ENCODE measurements around the gene ZNF618. TPM values are rescaled to one million over a fixed set of nuclear protein-coding genes. Genes with fewer than 3 reads are reported as not detected.

The ZNF618 gene
- total RNA-seq, 1 experiment from 2014 or later, result 0.20 TPM

DNA sequence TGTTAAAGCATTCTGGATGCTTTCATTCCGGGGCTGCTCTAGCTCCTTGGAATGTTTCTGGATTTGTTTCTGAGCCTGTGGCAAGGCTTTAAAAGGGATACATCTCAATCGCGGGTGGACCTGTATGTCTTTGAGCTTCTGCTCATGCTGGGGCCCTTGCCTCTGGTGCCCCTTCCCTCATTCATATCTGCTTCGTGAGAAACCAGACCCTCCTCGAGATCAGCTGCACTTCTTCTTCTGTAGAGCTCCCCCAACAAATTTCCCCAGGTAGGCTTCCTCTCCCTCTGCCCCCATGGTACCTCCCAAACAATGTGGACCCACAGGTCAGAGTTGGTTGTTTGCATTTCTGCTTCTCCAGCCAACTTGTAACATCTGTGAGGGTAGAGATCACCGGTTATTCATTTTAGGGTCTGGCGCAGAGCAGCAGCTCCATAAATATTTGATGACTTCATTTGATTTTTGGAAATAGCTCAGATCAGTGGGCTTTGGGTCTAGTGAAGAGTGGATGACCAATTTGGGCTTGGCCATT is 6.6 kb downstream of the ZNF618 start:
- DNase-seq (ENCODE audit: low spot score), result no peak

DNA sequence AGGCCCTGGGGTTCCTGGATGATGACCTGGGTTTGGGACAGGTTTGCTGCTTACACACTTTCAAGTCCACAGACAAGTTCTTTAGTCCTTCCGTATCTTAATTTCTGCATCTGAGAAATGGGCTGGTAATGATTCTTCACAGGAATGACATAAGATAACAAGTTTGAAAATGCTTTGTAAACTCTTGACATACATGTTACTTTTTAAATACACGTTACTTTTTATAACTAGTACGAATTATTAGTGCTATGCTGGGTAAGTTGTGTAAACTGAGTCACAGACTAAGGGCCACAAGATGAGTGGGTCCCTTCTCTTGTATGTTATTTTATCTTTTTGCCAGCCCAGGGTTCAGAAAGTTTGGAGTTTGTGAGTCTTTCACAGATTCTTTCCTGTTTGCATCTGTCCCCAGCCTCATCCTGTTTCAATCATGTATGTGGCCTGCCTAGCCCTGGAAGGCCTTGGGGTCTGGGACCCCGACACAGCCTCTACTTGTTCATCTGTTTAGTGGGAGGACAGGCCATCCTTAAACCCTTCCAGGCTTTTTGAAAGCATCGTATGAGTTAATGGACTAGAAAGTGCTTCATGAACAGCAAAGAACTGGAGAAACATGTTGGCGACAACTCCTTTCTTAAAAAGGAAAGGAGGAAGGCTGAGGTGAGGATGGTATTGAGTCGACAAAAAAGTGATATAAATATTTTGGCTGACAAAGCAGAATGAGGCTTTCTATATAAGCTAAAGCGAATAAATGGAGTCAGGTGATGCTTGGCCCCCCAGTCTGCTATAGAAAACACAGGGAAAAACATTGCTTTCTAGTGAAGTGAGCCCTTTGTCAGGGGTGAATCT is 9.3 kb downstream of the ZNF618 start:
- no peak for DNase-seq (ENCODE audit: low spot score)

DNA sequence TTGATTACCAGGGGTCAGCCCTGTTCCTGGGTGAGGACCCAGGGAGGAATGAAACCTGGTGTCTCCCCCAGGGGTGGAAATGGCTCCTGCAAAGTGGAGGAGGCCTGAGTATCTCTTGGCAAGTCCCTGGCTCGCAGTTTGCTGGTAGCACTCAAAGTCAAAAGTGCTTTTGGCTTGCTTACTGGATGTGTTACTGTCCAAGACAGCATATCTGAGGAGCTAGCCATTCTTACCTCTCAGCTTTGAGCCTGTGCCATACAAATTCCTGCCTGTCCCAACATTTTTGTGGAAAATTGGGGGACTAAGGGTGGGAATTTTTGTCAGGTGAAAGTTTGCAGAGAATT is 9.9 kb downstream of the ZNF618 start:
- no peak for DNase-seq (ENCODE audit: low spot score)

DNA sequence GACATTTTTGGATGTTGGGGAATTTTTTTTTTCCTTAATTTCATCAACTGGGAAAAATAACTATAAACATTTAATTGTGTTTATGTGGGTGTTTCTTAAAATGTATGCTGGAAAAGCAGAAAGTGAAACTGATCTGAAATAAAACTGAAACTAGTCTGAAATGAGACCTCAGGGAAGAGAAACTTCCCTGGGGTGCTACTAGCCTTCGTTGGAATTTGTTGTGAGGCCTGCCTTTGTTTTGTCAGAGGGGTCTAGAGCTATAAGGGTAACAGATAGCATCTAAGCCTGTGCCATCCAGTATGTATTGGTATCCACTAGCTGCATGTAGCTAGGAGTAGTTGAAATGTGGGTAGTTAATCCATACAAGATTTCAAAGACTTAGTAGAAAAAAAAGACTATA is 10.4 kb downstream of the ZNF618 start:
- DNase-seq (ENCODE audit: low spot score), result no peak

DNA sequence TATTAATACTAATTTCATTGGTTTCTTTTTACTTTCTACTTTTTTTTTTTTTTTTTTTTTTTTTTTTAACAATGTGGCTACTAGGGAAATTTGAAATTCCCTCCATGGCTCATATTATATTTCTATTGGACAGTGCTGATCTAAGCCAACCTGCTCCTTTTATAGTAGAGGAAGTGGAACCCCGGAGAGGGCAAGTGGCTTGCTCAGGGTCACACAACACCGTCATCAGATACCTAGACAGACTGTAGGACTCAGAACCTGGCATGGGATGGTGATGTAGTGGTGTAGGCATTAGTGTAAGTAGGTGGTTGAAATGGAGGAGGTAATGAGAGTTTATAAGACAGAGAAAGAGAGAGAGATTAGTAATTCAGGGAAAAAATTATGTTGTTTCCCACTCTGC is 10.8 kb downstream of the ZNF618 start:
- DNase-seq (ENCODE audit: low spot score), result no peak

DNA sequence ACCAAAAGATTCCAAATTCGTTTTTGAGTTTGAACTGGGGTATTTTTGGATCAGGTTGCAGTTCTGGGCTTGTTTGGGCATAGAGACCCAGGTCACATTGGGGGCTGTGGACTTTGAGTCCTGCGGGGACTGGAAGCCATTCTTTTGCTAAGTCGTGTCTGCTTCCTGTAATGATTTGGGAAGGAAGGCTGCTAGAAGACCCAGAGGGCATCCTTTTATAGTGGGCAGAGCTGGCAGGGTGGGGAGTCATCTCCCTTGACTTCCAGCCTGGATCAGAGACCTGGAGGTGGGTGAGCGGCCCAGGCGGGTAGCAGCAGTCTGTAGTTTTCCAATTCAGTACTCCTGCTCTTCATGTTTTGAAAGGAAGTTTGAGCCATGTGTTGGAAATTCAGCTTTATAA is 11.3 kb downstream of the ZNF618 start:
- DNase-seq (ENCODE audit: low spot score), result no peak

DNA sequence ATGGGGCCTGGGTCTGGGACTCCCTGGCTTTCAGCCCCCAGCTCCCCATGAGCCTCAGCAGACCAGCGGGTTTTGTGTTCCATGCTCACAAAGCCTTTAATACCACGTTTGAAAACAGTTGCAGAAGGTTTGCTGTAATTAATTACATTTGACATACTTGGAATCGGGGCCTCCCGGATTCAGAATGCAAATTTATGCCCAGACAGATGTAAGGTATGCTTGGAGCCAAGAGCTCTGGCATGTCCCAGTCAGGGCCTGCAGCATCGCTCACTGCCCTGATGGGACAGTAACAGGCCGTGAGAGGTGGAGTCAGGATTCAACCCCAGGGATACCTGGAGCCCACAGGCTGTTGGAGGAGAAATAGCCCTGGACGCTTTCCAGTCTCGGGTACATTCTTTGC is 12.2 kb downstream of the ZNF618 start:
- DNase-seq (ENCODE audit: low spot score), result no peak

DNA sequence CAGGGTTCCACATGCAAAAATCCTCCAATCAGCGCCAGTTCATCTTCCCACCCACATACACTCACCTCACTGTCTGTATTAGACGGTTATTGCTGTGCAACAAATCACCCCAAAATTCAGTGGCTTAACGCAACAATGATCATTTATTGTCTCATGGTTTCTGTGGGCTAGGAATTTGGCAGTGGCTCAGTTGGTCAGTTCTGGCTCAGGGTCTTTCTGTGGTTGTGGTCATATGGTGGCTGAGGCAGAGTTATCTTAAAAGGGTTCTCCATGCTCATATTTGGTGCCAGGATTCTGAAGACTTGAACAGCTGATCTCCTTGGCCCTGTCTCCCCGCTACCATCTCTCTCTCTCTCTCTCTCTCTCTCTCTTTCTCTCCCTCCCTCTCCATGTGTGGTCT is 12.9 kb downstream of the ZNF618 start:
- no peak for DNase-seq (ENCODE audit: low spot score)

DNA sequence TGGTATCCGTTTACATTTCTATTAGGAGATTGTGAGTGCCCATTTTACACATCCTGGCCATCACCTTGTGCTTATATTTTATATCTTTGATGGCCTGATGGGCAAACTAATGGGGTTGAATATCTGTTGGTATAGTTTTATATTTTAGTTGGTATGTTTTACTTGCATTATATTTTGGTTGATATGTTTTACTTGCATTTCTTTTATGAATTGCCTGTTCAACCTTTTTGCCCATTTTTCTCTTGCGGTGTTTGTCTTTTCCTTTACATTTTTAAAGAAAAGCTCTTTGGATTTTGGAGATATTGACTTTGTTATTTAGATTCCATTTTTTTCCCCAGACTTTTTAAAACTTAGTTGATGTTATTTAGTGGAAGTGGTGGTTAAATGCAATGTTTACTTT is 14.6 kb downstream of the ZNF618 start:
- no peak for DNase-seq (ENCODE audit: low spot score)

DNA sequence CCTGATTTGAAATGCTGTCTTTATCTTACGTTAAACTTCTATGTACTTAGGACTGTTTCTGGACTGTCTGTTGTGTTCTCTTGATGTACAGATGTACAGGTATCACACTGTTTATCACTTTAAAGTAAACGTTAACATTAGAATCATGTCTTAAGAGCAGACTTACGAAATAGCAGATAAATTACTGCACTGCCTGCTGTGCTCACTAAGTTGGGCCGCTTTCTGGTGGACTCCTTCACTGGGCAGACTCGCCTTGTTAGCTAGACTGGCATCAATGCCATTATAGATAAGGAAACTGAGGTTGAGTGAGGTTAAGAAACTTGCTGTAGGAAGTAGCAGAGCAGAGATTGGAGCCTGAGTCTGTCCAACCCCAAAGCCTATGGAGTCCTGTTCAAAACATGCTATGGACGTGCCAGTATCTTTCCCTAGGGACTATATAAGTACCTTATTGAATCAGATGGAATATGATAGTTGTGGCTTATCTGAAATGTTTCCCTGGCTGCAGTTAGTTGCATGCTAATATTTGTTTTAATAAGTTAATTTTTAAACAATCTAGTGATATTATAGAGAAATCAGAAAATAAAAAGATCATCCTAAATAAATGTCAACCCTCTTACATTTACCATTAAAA is 16.9 kb downstream of the ZNF618 start:
- no peak for DNase-seq (ENCODE audit: low spot score)

DNA sequence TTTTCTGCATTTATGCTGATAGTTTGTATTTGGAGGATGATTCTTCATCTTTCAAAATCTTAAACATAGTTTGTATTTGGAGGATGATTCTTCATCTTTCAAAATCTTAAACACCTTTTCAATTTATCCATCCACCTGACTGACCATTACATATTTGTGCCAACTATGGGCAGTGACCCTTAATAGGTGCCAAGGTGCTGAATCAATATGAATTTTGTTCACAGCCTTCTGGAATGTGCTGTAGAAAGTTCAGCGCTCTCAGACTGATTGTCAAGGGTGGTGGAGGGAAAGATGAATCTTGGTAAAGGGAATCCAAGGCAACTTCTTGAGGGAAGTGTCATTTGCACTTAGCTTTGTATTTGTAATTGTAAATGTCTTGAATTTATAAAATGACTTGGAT is 18.1 kb downstream of the ZNF618 start:
- DNase-seq (ENCODE audit: low spot score), result no peak

DNA sequence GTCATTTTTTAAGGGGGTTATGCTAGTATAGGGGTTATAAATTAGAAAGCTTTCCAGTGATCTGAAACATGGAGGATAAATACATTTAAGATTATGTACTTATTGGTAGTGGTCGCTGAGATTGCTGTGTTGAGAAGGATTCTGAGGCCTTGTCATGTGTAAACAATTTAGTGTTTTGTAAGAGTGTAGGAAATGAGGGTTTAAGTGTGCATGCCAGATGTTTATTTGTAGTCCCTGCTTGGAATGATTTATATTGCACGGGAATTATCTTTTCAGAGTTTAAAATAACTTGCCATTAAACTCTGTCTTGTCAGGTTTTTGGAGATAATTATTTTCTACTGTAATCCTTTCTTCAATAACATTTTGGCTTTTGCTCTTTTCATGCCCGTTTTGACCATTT is 19.4 kb downstream of the ZNF618 start:
- DNase-seq (ENCODE audit: low spot score), result no peak

DNA sequence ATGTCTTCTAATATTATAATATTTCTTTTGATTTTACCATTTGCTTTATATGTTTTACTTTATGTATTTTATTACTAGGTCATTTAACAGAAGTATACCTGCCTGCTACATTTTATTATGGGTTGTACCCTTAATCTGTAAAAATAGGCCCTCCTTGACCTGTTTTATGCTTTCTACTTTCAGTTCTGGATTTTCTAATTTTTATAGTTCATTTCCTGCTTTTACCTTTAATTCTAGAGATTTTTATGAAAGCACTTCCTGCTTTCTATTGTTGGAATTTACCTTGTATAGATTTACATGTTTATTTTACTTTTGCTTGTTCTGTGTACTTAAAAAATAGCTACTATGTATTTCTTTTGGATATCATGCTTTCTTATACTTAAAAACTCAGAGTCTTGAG is 20.6 kb downstream of the ZNF618 start:
- no peak for DNase-seq (ENCODE audit: low spot score)

DNA sequence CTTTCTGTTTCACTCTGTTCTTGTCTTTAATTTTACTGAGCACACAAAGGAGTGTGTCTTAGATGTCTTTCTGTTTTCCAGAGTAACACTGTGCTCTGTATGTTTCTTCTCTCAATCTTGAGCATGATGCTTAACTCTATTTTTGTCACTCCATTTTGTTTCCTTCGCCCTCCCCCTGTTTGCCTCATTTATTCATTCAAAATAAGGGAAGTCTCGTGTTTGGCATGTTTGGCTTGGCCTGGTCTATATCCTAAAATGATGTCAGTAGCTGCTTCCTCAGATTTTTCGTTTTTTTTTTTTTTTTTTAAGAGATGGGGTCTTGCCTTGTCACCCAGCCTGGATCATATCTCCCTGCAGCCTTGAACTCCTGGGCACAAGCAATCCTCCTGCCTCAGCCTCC is 22.0 kb downstream of the ZNF618 start:
- no peak for DNase-seq (ENCODE audit: low spot score)

DNA sequence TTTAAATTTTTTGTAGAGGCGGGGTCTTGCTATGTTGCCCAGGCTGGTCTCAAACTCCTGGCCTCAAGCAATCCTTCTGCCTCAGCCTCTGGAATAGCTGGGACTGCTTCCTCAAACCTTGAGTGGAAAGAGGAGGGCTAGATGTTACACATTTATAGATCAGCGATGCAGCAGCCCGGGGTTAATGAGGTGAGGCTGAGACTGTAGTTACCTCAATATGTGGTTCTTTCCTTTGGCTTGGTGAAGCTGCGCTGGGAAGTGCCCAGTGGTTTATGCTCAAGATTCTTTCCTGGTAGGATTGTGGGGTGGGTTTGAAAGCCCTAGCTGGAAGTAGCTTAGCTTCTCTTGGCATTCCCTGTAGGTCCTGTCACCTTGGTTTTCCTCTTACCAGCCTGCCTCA is 22.5 kb downstream of the ZNF618 start:
- DNase-seq (ENCODE audit: low spot score), result no peak

DNA sequence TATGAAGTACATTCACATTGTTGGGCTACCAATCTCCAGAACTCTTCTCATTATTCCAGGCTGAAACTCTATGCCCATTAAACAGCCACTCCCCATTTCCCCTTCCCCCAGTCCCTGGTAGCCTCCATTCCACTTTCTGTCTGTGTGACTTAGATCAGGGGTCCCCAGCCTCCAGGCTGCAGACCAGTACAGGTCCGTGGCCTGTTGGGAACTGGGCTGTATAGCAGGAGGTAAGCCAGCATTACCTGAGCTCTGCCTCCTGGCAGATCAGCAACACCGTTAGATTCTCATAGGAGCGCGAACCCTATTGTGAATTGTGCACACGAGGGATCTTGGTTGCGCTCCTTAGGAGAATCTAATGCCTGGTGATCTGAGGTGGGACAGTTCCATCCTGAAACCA is 23.1 kb downstream of the ZNF618 start:
- no peak for DNase-seq (ENCODE audit: low spot score)

DNA sequence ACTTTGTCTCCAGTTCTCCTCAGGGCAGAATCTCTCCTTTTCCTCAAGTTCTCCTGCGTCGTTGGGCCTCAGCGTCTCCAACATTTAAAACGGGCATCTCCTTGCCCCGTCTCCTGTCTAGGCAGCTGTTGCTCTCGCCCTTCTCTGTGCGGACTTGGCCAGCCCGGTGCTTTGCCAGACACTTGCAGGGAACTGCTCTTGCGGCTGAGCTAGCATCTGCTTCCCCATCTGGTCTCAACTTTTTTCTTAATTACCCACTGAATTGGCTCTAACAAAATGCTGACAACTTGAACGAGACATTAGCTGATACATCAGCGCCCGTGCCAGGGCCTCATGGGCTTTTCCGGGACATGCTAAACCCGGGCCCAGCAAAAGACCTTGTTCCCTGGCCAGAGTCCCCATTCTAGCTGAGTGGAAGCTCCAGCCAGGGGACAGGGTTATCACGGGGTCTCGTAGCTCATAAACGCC is 25.1 kb downstream of the ZNF618 start:
- no peak for DNase-seq (ENCODE audit: low spot score)

DNA sequence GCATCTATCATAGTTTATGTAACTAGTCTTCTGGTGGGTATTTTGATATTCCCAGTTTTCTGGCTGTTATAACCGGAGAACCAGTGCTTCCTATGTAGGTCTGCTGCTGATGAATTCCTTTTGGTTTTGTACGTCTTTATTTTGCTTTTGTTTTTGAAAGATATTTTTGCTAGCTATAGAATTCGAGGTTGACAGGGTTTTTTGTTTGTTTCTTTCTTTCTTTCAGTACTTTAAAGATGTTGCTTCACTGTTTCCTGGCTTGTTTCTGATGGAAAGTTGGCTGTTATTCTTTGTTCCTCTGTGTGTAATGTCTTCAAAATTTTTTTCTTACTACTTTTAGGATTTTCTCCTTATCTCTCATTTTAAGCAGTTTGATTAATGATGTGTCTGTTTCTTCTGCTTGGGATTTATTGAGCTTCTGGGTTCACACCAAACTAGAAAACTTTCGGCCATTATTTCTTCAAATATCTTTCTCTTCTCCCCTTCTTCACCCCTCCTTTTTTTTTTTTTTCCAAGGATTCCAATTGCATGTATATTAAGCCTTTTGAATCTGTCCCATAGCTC is 27.5 kb downstream of the ZNF618 start:
- no peak for DNase-seq (ENCODE audit: low spot score)

DNA sequence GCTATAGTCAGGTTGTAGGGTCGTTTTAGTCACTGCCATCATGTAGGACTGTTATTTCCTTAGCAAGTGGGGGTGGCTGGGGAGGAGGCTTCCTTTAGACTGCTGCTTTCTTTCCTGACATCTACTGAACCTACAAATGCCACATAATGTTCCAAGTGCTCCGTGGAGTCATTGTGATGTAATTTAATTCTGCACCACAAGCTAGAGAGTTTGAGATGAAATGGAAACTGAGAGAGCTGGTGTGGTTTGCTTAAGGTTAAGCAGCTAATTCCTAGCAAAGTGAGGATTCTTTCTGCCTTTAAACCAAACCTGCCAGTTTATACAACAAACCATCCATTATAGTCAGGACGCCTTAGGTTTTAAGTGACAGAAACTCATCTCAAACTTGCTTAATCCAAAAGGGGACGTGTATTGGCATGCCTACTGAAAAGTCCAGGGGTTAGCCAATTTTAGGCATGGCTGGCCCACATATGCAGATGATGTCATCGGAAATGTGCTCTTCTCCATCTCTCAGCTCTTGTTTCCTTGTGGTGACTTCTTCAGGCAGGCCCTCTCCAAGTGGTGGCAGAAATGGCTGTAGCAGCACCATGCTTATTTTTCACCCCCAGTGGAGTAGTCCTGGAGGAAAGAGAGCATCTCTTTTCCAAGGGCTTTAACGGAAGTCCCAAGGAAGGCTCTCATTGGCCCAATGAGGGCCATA is 30.5 kb downstream of the ZNF618 start:
- DNase-seq (ENCODE audit: low spot score), result no peak

DNA sequence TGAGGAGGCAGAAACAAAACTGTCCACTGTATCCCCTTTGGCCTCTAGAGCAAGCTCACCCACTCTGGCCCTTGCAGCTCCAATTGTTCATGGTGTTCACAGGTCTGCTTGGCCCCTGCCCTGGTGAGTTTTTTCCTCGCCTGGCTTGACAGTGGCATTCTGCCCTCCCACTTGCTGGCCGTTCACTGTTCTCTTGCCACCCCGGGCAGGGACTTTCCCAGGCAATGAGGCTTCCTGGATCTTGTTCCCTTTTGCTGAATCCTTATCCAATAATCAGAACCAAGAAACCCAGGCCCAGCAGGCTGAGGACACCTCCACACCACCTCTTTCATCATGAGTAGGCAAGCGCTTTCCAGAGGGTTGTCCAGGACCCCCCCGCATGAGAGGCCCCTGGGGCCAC is 31.2 kb downstream of the ZNF618 start:
- DNase-seq (ENCODE audit: low spot score), result no peak

DNA sequence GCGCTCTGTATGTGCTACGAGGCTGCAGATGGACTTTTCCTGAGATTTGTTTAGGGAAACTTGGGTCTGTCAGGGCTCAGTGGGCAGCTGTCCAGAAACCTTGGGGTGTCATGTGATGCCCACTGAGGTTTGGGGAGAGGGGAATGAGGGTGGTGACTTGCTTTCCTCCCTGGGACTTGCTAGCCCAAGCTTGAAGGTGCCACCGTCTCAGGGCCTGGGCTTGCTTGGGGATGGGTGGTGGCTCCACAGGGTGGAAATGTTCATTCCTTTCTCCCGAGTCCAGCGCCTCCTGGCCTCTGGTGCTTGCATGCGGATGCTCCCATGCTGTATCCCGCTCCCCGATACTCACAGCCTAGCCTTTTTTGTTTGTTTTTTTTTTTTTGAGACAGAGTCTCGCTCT is 33.3 kb downstream of the ZNF618 start:
- no peak for DNase-seq (ENCODE audit: low spot score)

DNA sequence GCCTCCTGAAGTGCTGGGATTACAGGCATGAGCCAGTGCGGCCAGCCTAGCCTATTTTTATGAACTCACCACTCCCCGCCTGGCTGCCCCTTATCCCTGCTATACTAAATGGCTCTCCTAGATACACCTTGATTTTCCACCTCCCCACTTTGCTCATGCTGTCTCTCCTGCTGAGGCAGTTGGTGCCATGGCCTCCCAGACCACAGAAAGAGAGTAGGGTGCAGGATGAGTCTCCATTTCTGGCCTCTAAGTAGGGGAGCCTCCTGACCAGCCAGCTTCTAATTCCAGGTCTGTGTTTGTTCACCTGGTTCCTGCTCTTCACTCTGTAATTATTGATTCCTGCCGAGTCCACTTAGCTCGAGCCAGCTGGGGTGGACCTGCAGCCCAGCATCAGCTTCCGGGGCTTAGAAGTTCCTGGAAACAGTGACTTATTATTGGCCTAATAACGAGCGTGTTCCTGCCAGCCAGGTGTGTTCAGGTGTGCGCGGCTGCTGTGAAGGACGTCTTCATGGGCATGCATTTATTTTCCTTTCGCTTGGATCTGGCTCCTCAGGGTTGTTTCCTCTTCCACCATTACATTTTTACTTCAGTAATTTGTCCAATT is 34.0 kb downstream of the ZNF618 start:
- DNase-seq (ENCODE audit: low spot score), result peak; percentile 26

Data from HT-29 (cell line).